GM20431 (cell line): ENCODE results near the gene PARD3.

Source experiments
- in situ Hi-C: fragments of 300-500 bp; cut with MseI, MboI; formaldehyde crosslinking; loops from one replicate; pipeline ENCODE4 v1.15.0; 2020; ENCODE audit warnings: low sequenced_read_pairs; ENCODE audit not compliant: unreplicated experiment

PARD3 gene

DNA sequence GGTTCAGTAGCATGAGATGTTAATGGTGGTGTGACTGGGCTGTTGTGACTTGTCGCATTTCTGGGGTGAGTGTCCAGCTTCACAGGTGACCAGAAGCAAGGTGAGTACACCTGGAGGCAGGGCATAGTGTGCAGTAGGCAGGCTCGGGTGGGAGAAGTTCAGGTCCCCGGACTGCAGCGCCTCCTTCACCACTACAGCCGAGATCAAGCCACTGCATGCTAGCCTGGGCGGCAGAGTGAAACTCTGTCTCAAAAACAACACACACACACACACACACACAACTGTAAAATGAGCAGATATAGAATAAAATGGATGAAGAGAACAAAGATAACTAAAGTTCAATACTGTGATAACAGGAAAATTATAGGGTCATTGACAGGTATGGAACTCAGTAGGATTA is 11.1 kb upstream of the PARD3 start:
- in situ Hi-C loops, result no loop called here

DNA sequence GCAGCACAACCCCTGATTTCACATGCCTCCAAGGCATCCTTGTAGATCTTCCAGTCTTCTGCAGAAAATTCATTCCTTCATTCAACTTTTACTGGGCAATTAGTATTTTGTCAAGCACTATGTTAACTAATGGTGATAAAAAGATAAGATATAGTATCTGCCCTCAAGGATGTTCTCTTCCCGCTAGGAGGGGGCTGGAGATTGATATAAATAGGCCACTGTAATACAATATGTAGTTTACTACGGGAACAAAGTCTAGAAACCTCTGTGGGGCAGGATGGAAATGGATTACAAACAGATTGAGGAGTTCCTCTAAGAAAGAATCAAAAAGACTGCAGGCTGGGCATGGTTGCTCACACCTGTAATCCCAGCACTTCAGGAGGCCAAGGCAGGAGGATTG is 10.3 kb upstream of the PARD3 start:
- in situ Hi-C loops, result no loop called here

DNA sequence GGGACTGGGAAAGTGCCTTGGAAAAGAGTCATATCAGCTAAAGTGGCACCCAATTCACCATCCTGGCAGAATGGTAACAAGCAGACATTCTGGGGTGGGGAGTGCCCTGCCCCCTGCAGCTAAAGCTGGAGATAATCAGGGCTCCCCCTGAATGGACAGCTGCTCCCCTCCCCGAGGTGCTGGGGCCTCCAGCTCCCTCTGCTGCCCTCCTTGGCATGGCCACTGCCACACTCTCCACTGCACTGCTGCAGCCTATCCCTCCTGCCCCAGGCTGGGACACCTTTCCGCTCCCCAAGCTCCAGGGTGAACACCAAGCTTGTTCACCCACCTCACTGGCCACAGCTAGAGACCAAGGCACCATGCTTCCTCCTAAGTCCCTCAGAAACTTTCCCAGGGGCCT is 9.8 kb upstream of the PARD3 start:
- in situ Hi-C loops, result no loop called here

DNA sequence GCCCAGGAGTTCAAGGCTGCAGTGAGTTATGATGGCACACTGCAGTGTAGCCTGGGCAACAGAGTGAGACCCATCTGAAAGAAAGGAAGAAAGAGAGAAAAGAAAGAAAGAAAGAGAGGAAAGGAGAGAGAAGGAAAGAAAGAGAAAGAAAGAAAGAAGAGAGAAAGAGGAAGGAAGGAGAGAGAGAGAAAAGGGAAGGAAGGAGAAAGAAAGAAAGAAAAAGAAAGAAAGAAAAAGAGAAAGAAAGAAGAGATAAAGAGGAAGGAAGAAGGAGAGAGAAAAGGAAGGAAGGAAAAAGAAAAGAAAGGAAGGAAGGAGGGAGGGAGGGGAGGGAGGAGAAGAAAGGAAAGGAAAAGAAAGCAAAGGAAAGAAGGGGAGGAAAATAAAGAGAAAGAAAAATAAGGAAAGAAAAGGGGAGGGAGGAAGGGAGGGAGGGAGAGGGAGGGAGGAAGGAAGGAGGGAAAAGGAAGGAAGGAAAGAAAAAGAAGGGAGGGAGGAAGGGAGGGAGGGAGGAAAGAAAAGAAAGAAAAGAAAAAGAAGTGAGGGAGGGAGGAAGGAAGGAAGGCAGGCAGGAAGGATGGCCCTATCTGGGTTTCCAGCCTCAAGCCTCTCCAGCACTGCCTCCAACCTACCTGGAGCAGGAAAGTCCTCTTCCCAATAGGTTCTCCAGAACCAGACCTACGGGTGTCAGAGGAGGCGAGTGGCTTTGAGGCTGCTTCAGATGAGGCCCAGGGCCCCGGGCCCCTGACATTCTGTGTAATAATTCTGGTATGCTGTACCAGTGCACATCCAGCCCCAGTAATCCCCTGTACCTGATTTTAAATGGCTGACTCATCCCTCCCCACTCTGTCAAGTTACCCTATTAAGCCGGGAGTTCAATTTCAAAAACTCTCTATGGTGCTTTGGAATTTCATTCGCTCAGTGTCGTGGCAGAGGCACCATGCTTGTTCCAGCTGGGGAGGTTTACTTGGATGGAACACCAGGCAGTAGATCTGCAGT is 6.8 kb upstream of the PARD3 start:
- in situ Hi-C loops, result no loop called here

DNA sequence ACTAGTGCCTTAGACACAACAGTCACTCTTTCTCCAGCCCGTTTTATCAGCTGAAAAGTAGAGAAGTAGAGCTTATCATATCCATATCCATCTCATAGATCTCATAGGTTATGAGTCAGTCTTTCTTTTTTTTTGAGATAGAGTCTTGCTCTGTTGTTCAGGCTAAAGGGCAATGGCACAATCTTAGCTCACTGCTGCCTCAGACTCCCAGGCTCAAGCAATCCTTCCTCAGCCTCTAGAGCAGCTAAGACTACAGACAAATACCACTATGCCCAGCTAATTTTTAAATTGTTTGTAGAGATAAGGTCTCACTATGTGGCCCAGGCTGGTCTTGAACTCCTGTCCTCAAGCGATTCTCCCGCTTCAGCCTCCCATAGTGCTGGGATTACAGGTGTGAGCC is 2.5 kb upstream of the PARD3 start:
- in situ Hi-C loops, result no loop called here

DNA sequence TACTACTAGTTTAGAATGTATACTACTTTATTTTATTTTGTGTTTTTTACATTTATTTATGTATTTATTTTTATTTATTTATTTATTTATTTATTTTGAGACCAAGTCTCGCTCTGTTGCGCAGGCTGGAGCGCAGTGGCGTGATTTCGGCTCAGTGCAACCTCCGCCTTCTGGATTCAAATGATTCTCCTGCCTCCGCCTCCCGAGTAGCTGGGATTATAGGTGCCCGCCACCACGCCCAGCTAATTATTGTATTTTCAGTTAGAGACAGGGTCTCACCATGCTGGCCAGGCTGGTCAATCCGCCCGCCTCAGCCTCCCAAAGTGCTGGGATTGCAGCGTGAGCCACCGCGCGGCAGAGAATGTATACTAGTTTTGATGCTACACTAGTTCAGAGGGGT is 2.0 kb upstream of the PARD3 start:
- in situ Hi-C loops, result no loop called here

DNA sequence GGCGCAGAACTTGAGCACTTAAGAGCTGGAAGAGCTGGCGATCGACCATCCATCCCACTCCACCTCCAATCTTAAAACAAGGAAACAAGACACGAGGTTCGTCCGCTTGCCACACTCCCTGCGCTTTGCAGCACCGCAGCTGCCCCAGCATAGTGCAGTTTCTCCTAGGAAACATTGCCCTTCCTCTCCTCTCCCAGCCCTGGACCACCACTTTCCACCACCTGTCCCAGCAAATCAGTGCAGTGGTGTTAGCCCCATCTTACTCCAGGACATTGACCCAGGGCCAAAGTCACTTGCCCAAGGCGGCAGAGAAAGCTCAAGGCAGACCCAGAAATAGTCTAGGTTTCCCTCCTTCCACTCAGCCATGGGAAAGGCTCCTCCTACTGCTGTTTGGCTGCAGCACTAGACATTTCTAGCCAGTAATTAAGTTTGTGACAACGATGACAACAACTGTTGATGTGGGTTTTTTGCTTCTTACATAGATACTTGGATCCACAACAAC is 1.5 kb upstream of the PARD3 start:
- in situ Hi-C loops, result no loop called here

DNA sequence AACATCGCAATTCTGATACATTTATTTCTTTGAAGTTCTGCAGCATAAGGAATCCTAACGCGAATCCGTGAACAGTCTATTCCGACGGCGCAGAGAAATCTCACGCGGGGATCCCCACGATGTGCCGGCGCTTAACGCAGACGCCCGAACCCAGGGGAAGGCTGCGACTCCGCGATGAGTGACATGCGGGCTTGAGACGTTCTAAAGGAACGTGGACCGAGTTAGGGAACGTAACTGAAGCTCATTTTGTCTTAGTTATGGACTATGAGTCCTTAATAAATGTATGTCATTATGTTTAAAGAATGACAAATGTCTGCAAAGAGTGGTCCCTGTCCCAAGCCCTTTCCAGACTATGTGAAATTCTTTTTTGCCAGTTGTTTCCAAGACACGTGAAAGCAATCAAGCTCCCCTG is 995 bp upstream of the PARD3 start:
- in situ Hi-C loops, result no loop called here

DNA sequence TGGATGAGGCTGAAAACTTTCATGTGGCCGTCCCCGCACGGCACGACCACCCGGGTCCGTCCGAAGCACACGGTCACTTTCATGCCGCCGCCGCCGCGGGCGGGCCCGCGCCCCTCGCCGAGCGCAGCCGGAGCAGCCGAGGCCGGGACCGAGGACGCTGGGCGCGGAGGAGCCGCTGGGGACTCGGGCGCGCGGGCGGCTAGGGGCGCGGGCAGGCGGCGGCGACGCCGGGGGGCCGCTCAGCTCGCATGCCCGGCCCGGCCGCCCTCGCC is 247 bp downstream of the PARD3 start:
- in situ Hi-C loops, result no loop called here

DNA sequence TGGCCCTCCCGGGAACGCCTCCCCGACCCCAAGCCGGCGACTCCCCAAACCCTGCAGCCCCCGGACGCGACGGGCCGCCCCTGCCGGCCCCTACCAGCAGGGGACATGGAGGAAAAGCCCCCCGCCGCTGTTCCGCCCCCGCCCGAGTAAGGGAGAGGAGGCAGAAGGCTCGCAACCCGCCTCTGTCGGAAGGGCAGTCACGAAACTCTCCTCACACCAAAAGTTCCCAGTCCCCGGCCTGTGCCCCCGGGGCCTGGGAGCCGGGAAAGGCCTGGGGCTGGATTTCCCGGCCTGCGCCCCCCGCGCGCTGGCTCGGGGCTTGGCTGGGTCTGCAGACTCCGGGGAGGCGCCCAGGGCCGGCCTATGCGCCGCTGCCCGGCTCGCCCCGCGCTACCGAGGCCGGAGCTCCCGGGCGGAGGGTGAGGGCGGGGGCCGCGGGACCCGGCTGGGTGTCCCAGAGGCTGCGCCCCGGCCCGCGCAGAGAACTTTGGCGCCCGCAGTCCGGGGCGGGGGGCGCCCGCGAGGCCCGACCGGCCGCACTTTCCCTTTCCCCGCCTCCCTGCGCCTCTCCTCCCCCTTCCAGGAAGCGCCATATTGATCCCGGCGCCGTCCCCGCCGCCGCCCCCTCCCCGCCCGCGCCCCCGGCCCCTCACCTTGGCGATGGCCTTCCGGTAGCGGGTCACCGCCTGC is 728 bp downstream of the PARD3 start:
- in situ Hi-C loops, result no loop called here

DNA sequence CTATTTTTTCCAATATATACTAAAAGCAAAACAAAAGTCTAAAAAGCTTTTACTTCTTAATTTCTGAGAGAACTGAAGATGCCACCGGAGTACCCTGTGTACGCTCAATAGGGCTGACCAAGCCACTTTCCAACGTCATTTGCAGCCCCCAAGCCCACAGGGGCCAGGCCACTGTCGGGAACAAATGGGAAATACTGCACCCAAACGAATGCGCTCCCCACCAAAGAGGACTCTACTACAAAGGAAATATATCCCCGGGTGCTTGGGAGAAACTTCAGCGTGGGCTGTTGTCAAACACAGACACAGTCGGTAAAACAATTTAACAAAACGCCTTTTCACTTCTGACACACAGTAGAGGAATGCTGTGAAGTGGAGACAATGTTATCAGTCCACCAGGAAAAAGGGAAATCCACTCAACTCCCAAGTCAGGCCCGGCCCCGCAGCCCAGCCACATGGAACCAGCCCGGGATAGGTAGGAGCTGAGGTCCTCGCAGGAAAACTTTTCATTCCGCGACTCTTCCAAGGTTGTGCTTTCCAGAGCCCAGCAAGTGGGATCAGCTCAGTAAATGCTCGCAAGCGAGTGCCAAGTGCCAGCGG is 1.4 kb downstream of the PARD3 start:
- in situ Hi-C loops, result no loop called here

DNA sequence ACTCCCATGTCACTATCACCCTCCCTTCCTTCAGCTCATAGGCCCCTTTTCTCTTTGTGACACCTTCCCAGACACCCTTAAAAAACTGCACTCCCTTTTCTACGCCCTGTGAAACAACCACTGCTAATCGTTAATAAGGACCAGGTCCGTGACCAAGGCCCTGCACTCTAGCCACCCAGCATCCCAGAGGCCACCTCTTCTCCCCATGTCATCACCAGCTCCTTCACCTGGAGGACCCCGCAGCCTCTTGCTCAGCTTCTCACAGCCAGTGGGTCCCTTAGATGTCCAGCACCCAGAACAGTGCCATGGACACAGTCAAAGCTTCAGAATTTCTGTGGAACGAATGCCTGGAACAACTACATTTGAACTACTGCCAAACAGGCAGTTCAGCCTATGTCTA is 2.3 kb downstream of the PARD3 start:
- in situ Hi-C loops, result no loop called here

DNA sequence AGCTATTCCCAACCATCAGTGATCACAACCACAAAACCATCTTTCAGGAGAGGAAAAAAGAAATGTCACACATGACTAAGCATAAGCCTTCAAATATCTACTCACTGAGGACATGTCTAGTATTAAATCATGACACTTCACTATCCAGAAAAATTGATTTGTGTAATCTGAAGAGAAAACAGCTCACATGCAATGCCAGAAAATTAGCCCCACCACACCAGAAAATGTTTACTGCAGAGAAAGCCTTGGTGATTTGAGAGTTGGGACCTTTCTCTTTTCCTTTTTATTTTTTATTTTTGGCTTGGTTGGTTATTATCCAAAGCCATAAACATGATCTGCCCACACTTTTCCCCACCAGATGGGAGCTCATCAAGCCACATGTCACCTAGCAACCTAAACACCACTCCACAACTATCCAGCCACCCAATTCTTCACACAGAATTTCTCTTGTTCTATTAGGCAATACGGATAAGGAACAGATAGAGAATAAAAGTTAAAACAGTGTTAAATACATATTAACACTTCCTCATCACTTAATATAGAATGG is 3.1 kb downstream of the PARD3 start:
- in situ Hi-C loops, result no loop called here

DNA sequence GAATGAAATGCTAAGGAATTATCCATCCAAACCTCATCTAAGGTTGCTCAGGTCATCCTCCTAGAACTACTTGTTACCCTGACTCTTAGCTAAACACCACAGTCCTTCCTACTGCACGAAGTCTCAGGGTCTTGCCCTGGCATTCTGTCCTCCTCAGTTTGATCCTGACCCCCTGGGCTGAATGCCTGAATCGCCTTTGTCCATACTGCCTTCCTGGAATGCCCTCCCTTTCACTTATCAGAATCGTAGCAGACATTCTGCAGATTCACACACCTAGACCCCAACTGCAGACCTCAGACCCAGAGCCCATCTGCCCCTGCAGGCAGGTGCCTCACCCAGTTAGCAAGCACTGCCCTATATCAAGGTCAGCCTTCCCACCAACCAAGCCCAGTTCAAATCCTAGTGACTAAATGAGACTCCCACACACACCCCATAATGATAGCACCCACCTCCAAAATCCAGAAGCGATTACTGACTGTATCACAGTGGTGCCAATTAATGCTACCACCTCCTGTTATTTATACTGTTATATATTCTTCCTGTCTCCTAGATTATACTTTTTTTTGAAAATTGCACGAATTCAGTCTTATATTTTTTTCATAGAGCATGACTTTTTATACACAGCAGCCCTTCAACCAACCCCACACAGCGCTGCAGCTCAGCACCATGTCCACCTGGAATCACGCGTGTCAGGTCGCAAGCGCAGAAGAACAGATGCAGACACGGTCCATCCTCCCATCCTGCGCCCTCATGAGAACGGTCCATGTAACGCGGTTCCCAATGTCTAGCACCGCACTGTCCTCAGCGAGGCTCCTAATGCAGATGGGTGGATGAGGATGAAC is 3.7 kb downstream of the PARD3 start:
- in situ Hi-C loops, result no loop called here

DNA sequence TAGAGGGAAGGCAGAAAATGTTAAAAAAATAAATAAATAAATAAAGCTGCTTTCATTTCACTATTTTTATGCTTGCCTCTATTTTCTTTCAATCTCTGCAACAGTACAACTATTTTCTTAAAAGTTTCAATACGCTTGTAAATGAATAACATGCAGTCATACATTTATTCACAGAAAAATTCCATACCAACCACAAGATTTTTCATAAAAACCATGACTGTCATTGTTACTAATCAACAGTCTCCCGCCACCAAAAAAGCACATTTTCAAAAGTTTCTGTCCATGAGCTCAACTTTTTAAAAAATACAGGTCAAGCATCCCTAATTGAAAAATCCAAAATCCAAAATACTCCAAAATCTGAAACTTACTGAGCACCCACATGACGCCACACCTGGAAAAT is 5.3 kb downstream of the PARD3 start:
- in situ Hi-C loops, result no loop called here

DNA sequence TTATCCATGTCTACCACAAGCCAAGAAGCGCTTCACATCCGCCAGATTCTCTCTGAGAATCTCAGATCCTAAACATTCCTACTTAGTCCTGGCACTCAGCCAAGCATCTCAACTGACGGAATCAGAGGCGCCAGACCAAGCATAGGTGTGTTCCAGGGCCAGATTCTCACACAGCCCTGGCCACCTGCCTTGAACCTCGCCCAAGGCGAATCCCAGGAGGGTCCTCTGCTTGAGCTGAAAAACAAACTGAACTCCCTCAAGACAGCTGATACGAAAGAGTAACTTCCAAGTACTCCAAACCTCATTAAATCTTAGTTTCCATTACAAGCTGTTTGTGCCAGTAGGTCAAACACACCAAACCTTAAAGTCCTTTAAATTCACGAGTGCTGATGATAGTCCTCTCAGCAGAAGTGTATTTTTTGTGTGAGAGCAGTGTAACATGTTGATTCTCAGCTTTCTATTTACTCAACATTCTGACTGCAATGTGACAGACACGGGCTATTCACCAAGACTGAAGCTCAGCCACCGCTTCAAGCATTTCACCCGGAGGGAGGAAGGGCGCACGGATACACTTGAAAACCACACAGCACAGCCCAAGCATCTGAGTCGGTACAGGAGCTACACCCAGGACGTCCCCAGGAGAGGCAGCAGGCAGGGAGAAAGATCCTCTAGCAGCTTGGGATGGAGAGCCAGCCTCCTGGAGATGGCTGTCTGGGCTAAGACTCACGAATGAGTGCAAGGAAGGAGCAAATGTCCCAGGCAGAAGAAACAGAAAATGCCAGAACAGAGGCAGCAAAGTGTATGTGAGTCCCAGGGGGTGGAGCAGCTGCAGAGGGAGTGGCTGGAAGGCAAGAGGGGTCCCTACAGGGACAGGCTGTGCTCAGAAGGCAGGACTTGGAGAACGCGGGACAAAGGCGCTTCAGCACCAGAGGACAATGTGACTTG is 6.0 kb downstream of the PARD3 start:
- in situ Hi-C loops, result no loop called here

DNA sequence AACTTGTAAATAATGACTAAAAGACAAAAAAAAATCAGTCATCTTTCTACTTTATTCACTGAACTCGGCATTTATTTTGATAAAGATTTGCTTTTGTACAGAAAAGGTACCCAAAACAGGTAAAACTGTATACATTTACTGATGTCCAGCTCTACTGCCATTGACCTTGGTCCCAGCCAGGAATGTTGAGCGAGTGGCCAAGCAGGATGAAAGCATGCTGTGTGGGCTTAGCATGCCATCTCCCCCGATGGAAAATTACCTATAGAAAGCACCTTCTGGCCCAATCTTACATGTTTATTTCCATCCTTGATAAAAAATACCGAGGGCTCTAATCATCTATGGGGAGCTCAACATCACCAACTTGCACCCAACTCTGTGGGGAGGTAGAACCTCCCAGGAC is 6.8 kb downstream of the PARD3 start:
- in situ Hi-C loops, result no loop called here

DNA sequence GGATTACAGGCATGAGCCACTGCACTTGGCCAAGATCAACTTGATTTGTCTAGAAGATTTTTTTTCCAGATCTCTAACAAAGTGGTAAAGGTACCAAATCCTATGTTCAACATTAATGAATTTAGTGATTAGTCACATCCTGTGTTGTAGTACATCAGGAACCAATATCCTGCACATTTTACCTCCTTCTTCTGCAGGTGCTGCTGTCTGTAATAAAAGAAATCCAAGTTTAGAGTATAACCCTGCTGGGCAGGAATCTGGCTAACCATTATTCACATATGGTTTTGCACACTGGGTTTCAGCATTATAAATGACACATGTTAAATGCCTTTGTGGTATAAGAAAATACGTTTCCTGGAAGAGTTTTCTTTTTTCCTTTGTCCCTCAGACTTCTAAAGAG is 10.8 kb downstream of the PARD3 start:
- in situ Hi-C loops, result no loop called here

DNA sequence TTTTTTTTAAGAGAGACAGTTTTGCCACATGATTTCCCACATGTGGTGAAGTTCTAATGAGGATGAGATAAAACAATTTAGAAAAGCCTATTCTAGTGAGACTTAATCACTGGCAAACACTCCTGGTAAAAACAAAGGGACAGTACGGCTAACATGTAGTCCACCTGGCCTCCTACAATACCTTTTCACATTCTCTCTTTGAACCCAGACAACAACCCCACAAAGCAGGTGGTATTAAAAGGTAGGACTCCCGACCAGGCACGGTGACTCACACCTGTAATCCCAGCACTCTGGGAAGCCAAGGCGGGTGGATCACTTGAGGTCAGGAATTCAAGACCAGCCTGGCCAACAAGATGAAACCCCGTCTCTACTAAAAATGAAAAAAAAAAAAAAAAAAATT is 12.4 kb downstream of the PARD3 start:
- in situ Hi-C loops, result no loop called here
